Stomach smooth muscle (tissue), 2 donors: Measurements from ENCODE around the gene UBE2D2.

Experiments used
- H3K27ac ChIP-seq: one replicate; pipeline ENCODE4 v1.7.0; 2013; ENCODE audit warnings: mild to moderate bottlenecking, low read length, inconsistent platforms
- H3K27me3 ChIP-seq, 2 donors: one replicate each; pipeline ENCODE4 v1.7.0; 2013; ENCODE audit warnings: low read length in 2 of 2; ENCODE audit not compliant: insufficient read depth in 2 of 2, control insufficient read depth in 1 of 2
- H3K36me3 ChIP-seq, 2 donors: one replicate each; pipeline ENCODE4 v1.7.0; 2013; ENCODE audit warnings: low read length in 2 of 2; ENCODE audit not compliant: control insufficient read depth in 2 of 2, insufficient read depth in 2 of 2
- H3K4me1 ChIP-seq: one replicate; pipeline ENCODE4 v1.7.0; 2013; ENCODE audit warnings: low read length; ENCODE audit not compliant: control insufficient read depth, insufficient read depth
- H3K4me3 ChIP-seq, 2 donors: one replicate each; pipeline ENCODE4 v1.7.0; 2013; ENCODE audit warnings: low read length in 2 of 2
- H3K9ac ChIP-seq, 2 donors: one replicate each; pipeline ENCODE4 v1.7.0; 2013; ENCODE audit warnings: low read length in 2 of 2, mild to moderate bottlenecking in 1 of 2
- H3K9me3 ChIP-seq, 2 donors: one replicate each; pipeline ENCODE4 v1.7.0; 2013; ENCODE audit warnings: low read length in 2 of 2; ENCODE audit not compliant: control insufficient read depth in 2 of 2
- donor health status: healthy.
- donor health status: Pancreatic carcinoma.

Gene UBE2D2

DNA sequence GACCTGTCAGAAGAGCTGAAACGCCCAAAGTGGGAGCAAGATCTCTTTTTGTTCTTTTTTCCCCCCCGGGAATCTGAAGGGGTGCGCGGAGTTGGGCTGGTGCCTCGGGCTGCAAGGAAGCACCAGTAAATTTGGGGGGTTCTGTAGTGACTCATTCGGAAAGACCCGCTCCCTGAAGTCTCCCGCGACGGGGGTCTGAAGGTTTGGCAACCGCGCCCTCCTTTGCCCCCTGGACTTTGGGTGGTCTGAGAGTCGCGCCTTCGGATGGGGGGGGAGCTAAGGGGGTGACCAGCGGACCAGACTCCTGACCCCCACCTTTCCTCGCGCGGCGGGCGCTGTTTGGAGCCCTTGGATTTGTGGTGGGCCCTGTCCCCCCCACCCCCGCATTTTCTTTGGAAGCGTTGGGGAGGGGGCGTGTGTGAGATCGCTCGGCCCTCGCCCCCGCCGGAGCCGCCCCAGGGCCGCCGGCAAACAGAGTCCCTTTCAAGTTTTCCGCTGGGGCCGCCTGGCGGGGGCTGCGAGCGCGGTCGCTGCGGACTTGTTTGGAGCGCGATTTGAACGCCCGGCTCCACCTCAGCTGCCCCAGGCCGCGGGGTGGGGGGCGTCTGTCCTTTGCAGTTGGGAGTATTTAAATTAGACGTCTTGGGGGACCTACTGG lies 89.0 kb downstream of the UBE2D2 start:
- Histone ChIP-seq H3K9me3 (no peaks in the 10 kb centered on the region), H3K9ac (peak overlapping the region; percentile 55 to 65), H3K4me1 (peaks cover 72% of the 10 kb centered on the region), H3K4me3 (peak overlapping the region; percentile 68 to 82), H3K27me3 (no peaks in the 10 kb centered on the region), H3K36me3 (no peaks in the 10 kb centered on the region), H3K27ac (peak overlapping the region; percentile 90)

DNA sequence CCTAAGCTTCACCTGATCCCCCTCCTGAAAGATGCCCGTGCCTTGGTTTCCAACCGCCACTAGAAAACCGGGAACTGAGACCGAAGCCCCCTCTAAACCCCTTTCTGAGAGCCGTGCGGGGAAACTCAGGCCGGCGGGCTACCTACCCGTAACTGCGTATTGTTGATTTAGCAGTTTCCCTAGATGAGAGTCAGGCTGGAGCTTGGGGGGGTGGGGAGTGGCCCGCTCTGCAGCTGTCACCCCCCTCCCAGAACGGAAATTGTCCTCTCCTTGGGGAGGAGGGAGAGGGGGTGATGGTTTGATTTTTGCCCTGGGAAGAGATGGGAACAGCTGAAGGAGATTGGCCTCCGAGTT lies 89.5 kb downstream of the UBE2D2 start:
- Histone ChIP-seq H3K9ac (peak overlapping the region; percentile 29 to 51), H3K4me1 (peaks cover 76% of the 10 kb centered on the region)

DNA sequence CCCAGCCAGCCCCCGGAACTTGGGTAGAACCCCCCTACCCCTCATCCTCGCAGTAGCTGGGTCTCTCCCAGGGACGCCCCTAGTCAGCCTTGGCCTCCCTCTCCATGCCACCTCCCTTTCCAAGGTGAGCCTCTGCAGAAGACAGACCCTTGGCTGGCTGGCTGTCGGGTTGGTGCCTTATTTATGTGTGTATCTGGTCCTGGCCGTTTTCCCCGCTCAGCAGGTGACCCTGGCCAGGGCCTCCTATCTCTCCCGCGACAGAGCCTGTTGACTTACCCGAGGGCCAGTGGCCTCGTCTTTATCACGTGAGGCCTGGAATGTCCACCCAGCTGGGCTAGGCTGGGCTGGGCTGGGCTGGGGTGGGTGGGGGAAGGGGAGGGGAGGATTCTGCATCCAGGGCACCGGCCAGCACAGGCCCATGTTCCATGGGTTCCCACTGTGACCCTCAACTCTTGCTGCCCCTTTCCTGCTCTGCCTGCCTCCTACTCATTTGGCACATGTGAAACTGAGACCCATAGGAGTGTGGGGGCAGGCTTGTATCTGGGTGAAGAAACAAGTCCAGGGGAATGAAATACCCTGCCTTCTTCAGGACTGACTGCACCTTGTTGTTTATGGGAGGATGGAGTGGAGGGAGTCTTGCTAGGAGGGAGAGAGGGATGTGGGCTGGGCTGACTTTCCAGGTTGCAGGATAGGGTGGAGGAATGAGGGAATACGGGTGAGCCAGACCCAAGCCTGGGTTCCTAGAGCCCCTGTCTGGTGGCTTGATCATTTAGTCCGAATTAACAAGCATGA lies 90.1 kb downstream of the UBE2D2 start:
- H3K4me3 ChIP-seq, result peak overlapping the region; percentile 44 to 82
- no peaks in the 10 kb centered on the region for H3K36me3 ChIP-seq
- peaks cover 82% of the 10 kb centered on the region for H3K4me1 ChIP-seq
- no peak overlapping the region for H3K9ac ChIP-seq
- peak overlapping the region; percentile 90 for H3K27ac ChIP-seq
- no peaks in the 10 kb centered on the region for H3K9me3 ChIP-seq
- H3K27me3 ChIP-seq, result no peaks in the 10 kb centered on the region

More for the DNA sequence above, 89.5 kb downstream of the UBE2D2 start:
- Histone ChIP-seq H3K27ac (peak overlapping the region; percentile 90), H3K4me3 (peak overlapping the region; percentile 44 to 82), H3K27me3 (no peaks in the 10 kb centered on the region), H3K36me3 (no peaks in the 10 kb centered on the region), H3K9me3 (no peaks in the 10 kb centered on the region)

DNA sequence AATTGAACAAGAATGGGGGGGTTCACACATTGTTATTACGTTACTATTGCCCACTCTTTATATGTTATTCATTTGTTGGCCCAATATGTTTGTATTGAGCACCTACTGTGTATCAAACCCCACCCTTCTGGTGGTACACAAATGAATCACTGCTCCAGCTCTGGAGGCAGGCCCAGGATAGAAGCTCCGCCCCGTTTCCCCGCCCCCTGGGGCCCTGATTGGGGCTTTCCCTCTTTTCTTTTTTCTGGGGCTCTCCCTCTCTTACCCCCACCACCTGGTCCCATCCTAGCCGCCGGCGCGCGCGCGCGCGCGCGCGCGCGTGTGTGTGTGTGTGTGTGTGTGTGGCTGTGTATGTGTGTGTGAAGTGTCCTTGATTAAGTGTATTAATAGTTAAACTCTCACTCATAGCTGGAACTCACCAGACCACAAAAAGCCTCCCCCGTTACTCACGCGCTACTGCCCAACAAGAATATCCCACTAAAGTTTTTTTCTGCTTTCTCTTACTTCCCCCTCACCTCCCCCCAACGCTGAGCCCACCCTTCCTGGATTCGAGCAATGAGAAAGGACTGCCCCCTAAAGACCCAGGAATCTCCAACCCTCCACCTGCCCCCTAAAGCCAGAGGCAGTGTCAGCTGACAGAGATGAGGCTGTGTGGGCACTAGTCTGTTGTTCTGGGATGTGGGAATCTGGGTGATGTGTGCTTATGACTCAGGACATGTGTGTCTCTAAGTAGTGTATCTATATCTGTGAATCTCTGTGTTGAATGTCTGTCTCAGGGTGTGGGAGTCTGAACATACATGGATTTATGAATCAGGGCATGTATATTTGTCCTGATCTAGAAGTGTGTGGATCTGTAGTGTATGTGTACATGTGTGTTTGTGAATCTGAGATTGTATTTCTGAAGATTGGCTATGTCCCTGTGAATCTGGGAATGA lies 91.0 kb downstream of the UBE2D2 start:
- Histone ChIP-seq H3K9ac (peak overlapping the region; percentile 36 to 47), H3K27ac (peak overlapping the region; percentile 90), H3K27me3 (no peaks in the 10 kb centered on the region), H3K36me3 (no peaks in the 10 kb centered on the region), H3K4me1 (peaks cover 82% of the 10 kb centered on the region), H3K4me3 (peak overlapping the region; percentile 2 to 62), H3K9me3 (no peaks in the 10 kb centered on the region)

DNA sequence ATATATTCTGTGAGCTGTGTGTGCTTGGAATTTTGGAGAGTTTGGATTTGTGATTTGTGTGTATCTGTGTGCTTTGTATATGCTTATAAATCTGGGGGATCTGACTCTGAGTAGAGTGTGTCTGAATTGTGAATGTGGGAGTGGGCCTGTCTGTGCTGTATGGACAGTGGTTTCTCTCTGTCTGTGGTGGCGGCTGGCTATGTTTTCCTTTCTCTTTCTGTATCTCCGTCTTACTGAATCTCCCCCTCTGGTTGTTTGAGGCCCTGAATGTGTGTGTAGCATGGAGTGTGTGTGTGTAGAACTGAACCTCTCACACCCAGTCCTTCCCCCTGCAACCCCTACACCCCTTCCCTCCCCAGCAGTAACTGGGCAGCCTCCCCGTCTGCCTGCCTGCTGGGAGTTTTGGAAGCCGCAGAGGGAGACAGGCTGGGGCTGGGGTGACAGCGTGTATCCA lies 91.7 kb downstream of the UBE2D2 start:
- Histone ChIP-seq H3K4me1 (peaks cover 81% of the 10 kb centered on the region), H3K9ac (peak overlapping the region; percentile 29 to 47), H3K4me3 (peak overlapping the region; percentile 7 to 62), H3K36me3 (no peaks in the 10 kb centered on the region), H3K9me3 (no peaks in the 10 kb centered on the region), H3K27me3 (no peaks in the 10 kb centered on the region), H3K27ac (peak overlapping the region; percentile 90)

DNA sequence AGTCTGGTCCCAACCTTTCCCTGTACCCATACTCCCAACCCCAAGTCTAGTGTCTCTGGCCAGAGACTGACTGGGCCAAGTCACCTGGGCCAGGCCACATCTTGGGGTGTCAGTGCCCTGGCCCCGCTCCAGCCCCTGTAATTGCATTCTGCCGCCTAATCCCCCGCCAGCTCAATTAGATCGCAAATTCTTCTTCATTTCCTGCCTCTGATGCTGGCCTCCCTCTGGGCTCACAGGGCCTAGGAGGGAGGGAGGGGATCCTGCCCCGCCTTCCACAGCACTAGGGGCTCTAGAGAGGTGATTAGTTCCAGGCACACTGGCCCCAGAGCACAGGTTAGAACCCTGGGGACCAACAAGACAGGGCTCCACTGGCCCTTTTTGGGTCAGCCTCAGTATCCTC lies 92.5 kb downstream of the UBE2D2 start:
- no peaks in the 10 kb centered on the region for H3K27me3 ChIP-seq
- peak overlapping the region; percentile 5 to 13 for H3K9ac ChIP-seq
- no peaks in the 10 kb centered on the region for H3K36me3 ChIP-seq
- peaks cover 87% of the 10 kb centered on the region for H3K4me1 ChIP-seq
- peak overlapping the region; percentile 90 for H3K27ac ChIP-seq
- H3K4me3 ChIP-seq, result peak overlapping the region in 1 of 2 donors; percentile 62
- H3K9me3 ChIP-seq, result no peaks in the 10 kb centered on the region

DNA sequence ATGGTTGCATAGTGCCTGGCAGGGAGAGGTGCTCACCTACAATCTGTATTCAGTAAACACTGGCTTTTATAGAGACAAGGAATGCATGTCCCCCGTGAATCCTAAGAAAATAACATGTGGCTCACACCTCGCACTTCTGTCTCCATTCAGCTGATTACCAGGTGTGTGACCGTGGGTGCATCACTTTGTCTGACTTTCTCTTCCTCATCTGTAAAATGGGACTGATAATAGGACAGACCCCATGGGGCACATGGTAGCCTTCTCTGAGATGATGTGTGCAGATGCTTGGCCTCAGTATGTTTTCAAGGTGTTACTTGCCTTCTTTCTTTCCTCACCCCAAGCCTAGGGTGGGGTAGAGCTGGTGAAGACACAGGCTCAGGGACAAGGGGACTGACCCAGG lies 93.3 kb downstream of the UBE2D2 start:
- Histone ChIP-seq H3K9me3 (no peaks in the 10 kb centered on the region), H3K9ac (peak overlapping the region; percentile 47 to 59), H3K4me1 (peaks cover 92% of the 10 kb centered on the region), H3K27ac (peak overlapping the region; percentile 90), H3K27me3 (no peaks in the 10 kb centered on the region), H3K36me3 (no peaks in the 10 kb centered on the region), H3K4me3 (peak overlapping the region in 1 of 2 donors; percentile 29)

DNA sequence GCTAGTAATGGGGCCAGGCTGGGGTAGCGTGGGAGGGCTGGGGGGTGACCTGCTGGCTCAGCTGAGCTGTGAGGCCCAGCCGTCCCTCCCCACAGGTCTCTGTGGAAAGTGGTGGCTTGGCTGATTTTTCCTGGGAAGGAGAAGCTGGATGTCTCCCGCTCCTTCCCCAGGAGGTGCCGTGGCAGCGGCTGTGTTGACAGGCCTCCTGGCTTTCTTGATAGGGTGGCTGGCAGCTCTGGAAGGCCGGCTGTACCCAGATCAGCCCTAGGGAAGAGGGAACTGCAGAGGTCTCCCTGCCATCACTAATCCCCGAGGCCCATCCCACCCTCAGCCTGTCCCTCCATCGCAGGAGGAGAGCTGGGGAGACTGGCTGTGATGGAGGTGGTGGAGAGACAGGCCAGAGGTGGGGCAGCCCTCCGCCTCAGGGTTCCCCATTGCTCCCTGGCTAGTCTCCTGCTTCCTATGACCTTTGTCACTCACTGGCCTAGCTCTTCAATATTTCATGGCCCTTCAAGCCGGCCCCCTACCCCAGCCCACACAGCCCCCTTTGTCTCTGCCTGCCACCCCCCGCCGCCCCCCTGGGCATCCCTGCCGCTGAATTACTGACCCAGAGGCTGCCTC lies 93.8 kb downstream of the UBE2D2 start:
- H3K4me3 ChIP-seq, result peak overlapping the region in 1 of 2 donors; percentile 29
- no peaks in the 10 kb centered on the region for H3K36me3 ChIP-seq
- peak overlapping the region; percentile 47 to 59 for H3K9ac ChIP-seq
- peak overlapping the region; percentile 90 for H3K27ac ChIP-seq
- peaks cover 92% of the 10 kb centered on the region for H3K4me1 ChIP-seq
- no peaks in the 10 kb centered on the region for H3K9me3 ChIP-seq
- no peaks in the 10 kb centered on the region for H3K27me3 ChIP-seq

DNA sequence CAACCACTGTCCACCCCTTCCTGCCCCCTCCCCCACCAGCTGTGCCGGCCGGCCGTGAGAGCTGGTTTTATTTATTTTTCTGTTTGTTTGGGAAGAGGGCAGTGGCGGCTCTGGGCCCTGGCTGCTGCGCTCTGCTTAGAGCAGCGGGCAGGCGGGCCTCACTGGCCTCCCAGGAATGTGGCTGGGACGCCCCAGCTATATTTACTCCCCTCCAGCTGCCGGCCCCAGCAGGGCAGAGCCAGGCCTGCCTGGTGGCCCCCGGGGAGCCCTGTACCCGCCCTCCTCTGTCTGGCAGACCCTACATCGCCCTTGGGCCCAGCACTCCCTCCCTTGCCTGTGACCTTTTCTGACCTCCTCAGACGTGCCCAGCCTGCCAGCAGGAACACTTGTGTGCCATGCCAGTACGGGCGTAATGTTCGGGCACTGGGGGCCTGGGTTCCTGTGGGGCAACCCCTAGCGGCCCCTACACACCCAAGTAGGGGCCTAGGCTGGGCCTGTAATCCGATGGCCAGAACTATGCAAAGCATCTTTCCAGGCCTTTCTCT lies 94.7 kb downstream of the UBE2D2 start:
- H3K4me3 ChIP-seq, result peak overlapping the region in 1 of 2 donors; percentile 35

More for the DNA sequence above, 94.7 kb downstream of the UBE2D2 start:
- H3K36me3 ChIP-seq, result no peaks in the 10 kb centered on the region
- no peaks in the 10 kb centered on the region for H3K9me3 ChIP-seq
- peak overlapping the region; percentile 59 to 64 for H3K9ac ChIP-seq
- H3K27ac ChIP-seq, result peak overlapping the region; percentile 90
- H3K4me1 ChIP-seq, result peaks cover 92% of the 10 kb centered on the region
- H3K27me3 ChIP-seq, result no peaks in the 10 kb centered on the region
